ENCODE measurements around the gene PCDHB2. TPM values are rescaled to one million over a fixed set of nuclear protein-coding genes. Genes with fewer than 3 reads are reported as not detected.
"Not testable (repeated sequence)": the region's sequence is repeated elsewhere in the genome, so short reads cannot be mapped to it uniquely, and the experiment has no call there.

The PCDHB2 gene
- under 1 TPM in 1 of 6 donors, not detected in 5; 0.13 TPM for polyA plus RNA-seq (ENCODE audit: low read depth in 6 of 6)

DNA sequence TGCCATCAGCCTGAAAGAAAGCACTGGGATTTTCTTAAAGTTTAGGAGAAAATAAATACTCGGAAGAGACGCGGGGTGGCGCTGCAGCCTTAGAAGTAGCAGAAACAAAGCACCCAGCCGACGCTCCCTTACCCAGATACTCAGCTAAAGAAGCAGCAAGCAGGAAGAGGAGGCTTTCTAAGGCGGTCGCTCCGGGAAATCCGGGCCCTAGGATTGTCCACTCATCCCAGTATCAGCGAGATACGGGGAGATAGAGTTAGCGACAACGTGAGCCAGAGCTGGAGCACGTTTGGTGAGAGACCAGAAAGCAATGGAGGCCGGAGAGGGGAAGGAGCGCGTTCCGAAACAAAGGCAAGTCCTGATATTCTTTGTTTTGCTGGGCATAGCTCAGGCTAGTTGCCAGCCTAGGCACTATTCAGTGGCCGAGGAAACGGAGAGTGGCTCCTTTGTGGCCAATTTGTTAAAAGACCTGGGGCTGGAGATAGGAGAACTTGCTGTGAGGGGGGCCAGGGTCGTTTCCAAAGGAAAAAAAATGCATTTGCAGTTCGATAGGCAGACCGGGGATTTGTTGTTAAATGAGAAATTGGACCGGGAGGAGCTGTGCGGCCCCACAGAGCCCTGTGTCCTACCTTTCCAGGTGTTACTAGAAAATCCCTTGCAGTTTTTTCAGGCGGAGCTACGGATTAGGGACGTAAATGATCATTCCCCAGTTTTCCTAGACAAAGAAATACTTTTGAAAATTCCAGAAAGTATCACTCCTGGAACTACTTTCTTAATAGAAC is at the start of gene PCDHB2:
PCDHB2 (plus strand) TSS at position 135 of the 782 bp plus-strand sequence; CDS start at position 311, 176 bp downstream.
- Mint-ChIP-seq H3K9me3 (peaks cover 0 to 52% (median 22%) of the 10 kb centered on the region in 7 donors), H3K27me3 (peaks cover 30 to 48% (median 39%) of the 10 kb centered on the region in 3 donors), H3K4me3 (peak within 1 kb of the TSS in 2 of 8 donors; percentile 27 to 34), H3K4me1 (no peaks in the 10 kb centered on the region), H3K36me3 (peaks cover 8 to 19% of the 10 kb centered on the region in 2 donors), H3K27ac (peak within 1 kb of the TSS in 1 of 6 donors; percentile 9)
- DNase-seq (no peak), ATAC-seq (ENCODE audit: low read depth in 2 of 2) (no peak)

DNA sequence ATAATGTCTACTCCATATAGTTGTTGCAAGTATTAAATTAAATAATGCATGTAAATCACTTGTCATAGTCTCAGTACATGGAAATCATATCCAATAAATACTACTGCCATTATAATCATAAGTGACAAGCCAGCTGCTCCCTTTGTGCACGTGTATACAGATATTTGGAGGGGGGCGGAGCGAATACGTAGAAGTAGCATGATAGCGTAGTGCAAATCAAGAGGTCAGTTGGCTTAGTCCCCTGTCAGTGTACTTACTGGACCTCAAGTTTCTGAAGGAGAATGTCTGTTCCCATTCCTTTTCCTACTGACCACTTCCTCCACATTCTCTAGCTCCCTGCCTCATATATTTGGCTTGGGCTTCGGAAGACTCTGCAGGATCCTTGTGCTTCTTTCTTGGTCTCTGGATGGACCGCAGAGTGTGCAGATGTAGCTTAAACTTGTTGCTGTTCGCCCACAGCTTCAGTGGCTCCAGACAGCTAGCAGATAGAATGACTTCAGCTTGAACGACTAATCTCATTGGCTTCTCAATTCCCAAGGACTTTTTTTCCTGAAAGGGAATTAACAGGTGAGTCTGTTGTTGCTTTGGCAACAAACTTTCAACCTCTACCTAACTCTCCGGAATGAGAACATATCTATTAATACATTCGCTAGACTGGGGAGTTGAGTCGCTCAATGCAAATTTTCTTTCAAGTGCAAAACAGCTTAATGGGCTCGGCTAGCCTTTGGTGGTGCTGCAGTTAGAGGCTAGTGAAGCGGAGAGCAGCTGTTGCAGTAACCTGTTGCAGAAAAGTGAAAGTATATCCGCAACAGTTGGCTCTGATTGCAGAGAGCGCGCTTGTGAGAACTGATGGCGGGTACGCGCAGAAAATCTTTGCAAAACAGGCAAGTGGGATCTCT is 43.5 kb upstream of the PCDHB2 start, which contains the start of gene PCDHB1:
PCDHB1 (plus strand) TSS at position 753 of the 899 bp plus-strand sequence; CDS start at position 850, 97 bp downstream.
- H3K27ac Mint-ChIP-seq, result no peak within 1 kb of the TSS
- DNase-seq, result no peak
- H3K27me3 Mint-ChIP-seq, result peaks cover 33 to 46% (median 46%) of the 10 kb centered on the region in 3 donors
- H3K9me3 Mint-ChIP-seq, result peaks cover 3 to 35% (median 5%) of the 10 kb centered on the region in 7 donors
- H3K4me3 Mint-ChIP-seq, result peak within 1 kb of the TSS in 7 of 8 donors; percentile 18 to 83 (median 68)
- H3K4me1 Mint-ChIP-seq, result peaks cover 0 to 11% (median 8%) of the 10 kb centered on the region in 3 donors
- H3K36me3 Mint-ChIP-seq, result peaks cover 0 to 4% of the 10 kb centered on the region in 2 donors
- ATAC-seq (ENCODE audit: low read depth in 2 of 2), result no peak

DNA sequence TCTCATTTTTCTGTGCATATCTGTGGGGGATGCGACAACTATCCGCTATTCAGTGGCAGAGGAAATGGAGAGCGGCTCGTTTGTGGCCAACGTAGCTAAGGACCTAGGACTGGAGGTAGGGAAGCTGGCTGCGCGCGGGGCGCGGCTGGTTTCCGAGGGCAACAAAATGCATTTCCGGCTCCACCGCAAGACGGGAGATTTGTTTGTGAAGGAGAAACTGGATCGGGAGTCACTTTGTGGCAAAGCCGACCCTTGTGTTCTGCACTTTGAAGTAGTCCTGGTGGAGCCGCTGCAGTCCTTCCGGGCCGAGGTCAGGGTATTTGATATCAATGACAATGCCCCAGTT is 42.9 kb upstream of the PCDHB2 start:
- DNase-seq (no peak), ATAC-seq (ENCODE audit: low read depth in 2 of 2) (no peak)
- Mint-ChIP-seq H3K36me3 (peaks cover 0 to 4% of the 10 kb centered on the region in 2 donors), H3K27me3 (peaks cover 33 to 46% (median 45%) of the 10 kb centered on the region in 3 donors), H3K9me3 (peaks cover 3 to 35% (median 5%) of the 10 kb centered on the region in 7 donors), H3K27ac (no peak overlapping the region), H3K4me1 (peaks cover 0 to 11% (median 8%) of the 10 kb centered on the region in 3 donors), H3K4me3 (peak overlapping the region in 7 of 8 donors; percentile 18 to 83 (median 68))

DNA sequence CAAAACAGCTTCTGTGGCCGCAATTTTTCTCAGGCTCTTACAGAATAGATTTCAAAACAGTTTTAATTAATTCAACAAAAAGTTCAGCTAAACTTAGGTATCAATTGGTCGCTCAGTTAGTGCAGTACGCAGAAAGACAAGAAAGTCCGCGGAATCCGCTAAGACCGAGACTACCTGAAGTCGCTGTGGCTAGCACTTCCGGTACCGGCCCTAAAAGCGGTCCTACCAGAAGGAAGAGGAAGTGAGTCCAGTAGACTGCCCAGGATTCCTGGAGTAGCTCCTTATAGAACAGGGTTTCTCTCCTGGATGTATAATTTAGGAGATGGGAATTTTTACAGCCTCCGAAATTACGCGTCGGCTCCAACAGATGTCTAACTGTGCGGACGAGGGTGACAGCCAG is 16.6 kb upstream of the PCDHB2 start:
- no peak for DNase-seq
- Mint-ChIP-seq H3K4me3 (no peak overlapping the region), H3K4me1 (no peaks in the 10 kb centered on the region), H3K27ac (no peak overlapping the region), H3K27me3 (peaks cover 9 to 15% (median 12%) of the 10 kb centered on the region in 3 donors), H3K9me3 (peaks cover 0 to 31% (median 9%) of the 10 kb centered on the region in 7 donors), H3K36me3 (no peaks in the 10 kb centered on the region)
- ATAC-seq (ENCODE audit: low read depth in 2 of 2), result no peak

DNA sequence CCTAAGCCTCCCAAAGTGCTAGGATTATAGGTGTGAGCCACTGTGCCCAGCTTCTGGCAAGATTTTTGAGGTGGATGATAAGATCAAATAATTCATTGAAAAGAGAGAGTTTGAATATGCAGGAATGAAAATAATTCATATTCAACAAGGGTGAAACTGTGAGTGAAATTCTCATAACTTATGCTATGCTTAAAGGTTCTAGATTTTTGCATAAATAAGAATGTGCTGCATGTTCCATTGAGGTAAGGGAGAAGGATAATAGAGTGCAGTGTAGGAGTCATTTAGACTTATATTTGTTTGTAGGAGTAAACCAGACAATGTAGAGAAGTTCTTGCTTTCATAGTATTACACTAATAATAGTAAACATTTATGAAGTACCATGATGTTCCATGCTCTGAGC is 12.2 kb upstream of the PCDHB2 start:
- no peak for DNase-seq
- Mint-ChIP-seq H3K27ac (no peak overlapping the region), H3K36me3 (peaks cover 5 to 13% of the 10 kb centered on the region in 2 donors), H3K4me3 (no peak overlapping the region), H3K9me3 (peaks cover 6 to 40% (median 13%) of the 10 kb centered on the region in 7 donors), H3K4me1 (peaks cover 4 to 9% (median 7%) of the 10 kb centered on the region in 3 donors), H3K27me3 (peaks cover 20 to 36% (median 30%) of the 10 kb centered on the region in 3 donors)
- ATAC-seq (ENCODE audit: low read depth in 2 of 2), result no peak

DNA sequence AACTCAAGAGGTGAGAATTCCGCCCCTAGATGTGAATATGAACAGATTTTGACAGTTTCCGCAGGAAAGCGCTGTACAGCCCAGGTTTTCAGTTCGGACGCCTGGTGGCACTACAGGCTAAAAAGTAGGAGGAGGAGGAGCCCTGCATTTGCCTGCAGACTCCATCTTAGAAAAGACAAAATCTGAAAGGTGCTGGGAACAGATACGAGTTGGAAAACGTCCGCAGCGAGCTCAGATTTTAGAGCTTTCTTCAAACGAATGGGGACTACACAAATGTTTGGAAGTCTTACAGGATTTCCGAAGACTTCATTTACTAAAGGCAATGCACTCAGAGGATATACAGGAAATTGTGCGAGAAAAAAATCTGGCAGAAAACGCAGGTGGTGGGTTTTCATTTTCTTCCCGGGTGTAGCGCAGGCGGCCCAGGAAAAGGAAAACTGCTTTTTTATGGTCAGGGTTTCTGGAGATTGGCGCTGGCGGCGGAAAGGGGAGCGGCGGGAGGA is 9.9 kb upstream of the PCDHB2 start:
- Mint-ChIP-seq H3K36me3 (peaks cover 5 to 17% of the 10 kb centered on the region in 2 donors), H3K27ac (peak overlapping the region in 1 of 6 donors; percentile 22)
- peak; percentile 6 for DNase-seq

DNA sequence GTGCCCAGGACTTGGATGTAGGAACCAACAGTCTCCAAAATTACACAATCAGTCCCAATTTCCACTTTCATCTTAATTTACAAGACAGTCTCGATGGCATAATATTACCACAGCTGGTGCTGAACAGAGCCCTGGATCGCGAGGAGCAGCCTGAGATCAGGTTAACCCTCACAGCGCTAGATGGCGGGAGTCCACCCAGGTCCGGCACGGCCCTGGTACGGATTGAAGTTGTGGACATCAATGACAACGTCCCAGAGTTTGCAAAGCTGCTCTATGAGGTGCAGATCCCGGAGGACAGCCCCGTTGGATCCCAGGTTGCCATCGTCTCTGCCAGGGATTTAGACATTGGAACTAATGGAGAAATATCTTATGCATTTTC is 837 bp downstream of the PCDHB2 start:
- peaks cover 8 to 25% of the 10 kb centered on the region in 2 donors for H3K36me3 Mint-ChIP-seq
- ATAC-seq (ENCODE audit: low read depth in 2 of 2) (no peak), DNase-seq (no peak)
- peaks cover 33 to 52% (median 45%) of the 10 kb centered on the region in 3 donors for H3K27me3 Mint-ChIP-seq
- H3K4me3 Mint-ChIP-seq, result no peak overlapping the region
- peaks cover 0 to 2% (median 1%) of the 10 kb centered on the region in 3 donors for H3K4me1 Mint-ChIP-seq
- H3K27ac Mint-ChIP-seq, result no peak overlapping the region
- peaks cover under 1 to 57% (median 25%) of the 10 kb centered on the region in 7 donors for H3K9me3 Mint-ChIP-seq

More for the DNA sequence above, 9.9 kb upstream of the PCDHB2 start:
- H3K4me3 Mint-ChIP-seq, result peak overlapping the region; percentile 78 to 95 (median 86)
- H3K9me3 Mint-ChIP-seq, result peaks cover 7 to 40% (median 12%) of the 10 kb centered on the region in 7 donors
- peaks cover 35 to 38% (median 35%) of the 10 kb centered on the region in 3 donors for H3K27me3 Mint-ChIP-seq
- H3K4me1 Mint-ChIP-seq, result peaks cover 4 to 9% (median 7%) of the 10 kb centered on the region in 3 donors
- ATAC-seq (ENCODE audit: low read depth in 2 of 2), result peak; percentile 52 to 55

DNA sequence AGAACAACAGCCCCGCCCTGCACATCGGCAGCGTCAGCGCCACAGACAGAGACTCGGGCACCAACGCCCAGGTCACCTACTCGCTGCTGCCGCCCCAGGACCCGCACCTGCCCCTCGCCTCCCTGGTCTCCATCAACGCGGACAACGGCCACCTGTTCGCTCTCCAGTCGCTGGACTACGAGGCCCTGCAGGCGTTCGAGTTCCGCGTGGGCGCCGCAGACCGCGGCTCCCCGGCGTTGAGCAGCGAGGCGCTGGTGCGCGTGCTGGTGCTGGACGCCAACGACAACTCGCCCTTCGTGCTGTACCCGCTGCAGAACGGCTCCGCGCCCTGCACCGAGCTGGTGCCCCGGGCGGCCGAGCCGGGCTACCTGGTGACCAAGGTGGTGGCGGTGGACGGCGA is 1.8 kb downstream of the PCDHB2 start:
- peaks cover 12 to 30% of the 10 kb centered on the region in 2 donors for H3K36me3 Mint-ChIP-seq
- peak overlapping the region in 3 of 6 donors; percentile 42 to 85 (median 78) for H3K27ac Mint-ChIP-seq
- H3K27me3 Mint-ChIP-seq, result peaks cover 42 to 54% (median 53%) of the 10 kb centered on the region in 3 donors
- not testable (repeated sequence) for H3K4me3 Mint-ChIP-seq; ATAC-seq (ENCODE audit: low read depth in 2 of 2); H3K4me1 Mint-ChIP-seq; DNase-seq
- H3K9me3 Mint-ChIP-seq, result peaks cover 4 to 61% (median 28%) of the 10 kb centered on the region in 7 donors

DNA sequence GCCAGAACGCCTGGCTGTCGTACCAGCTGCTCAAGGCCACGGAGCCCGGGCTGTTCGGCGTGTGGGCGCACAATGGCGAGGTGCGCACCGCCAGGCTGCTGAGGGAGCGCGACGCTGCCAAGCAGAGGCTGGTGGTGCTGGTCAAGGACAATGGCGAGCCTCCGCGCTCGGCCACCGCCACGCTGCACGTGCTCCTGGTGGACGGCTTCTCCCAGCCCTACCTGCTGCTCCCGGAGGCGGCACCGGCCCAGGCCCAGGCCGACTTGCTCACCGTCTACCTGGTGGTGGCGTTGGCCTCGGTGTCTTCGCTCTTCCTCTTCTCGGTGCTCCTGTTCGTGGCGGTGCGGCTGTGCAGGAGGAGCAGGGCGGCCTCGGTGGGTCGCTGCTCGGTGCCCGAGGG is 2.2 kb downstream of the PCDHB2 start:
- peaks cover 46 to 58% (median 53%) of the 10 kb centered on the region in 3 donors for H3K27me3 Mint-ChIP-seq
- not testable (repeated sequence) for DNase-seq; H3K27ac Mint-ChIP-seq; H3K4me3 Mint-ChIP-seq; ATAC-seq (ENCODE audit: low read depth in 2 of 2); H3K4me1 Mint-ChIP-seq
- peaks cover 4 to 65% (median 31%) of the 10 kb centered on the region in 7 donors for H3K9me3 Mint-ChIP-seq
- H3K36me3 Mint-ChIP-seq, result peaks cover 16 to 30% of the 10 kb centered on the region in 2 donors

DNA sequence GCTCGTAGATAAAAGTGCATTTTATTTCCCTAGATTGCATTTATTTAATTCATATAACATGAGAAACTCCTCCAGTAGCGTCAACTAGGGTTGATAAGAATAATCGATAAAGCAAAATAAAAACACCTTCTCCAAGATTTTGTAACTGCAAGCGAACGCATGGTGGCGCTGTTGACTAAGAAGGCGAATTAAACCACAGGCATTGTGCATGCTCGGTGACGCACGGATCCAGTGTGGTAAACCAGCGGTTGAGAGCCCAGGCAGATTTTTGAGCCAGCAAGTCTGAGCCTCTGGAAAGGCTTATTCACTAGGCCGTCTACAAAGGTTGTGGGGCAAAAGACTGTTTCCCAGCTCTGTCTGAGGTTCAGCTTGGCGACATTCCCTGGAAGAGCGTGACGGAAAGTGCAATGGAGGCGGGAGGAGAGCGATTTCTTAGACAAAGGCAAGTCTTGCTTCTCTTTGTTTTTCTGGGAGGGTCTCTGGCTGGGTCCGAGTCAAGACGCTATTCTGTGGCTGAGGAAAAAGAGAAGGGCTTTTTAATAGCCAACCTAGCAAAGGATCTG is 5.9 kb downstream of the PCDHB2 start, which contains the start of gene PCDHB3:
PCDHB3 (plus strand) TSS at position 231 of the 563 bp plus-strand sequence; CDS start at position 408, 177 bp downstream.
- Mint-ChIP-seq H3K4me3 (peak within 1 kb of the TSS in 1 of 8 donors; percentile 49), H3K27me3 (peaks cover 26 to 48% (median 29%) of the 10 kb centered on the region in 3 donors), H3K36me3 (peaks cover 11 to 15% of the 10 kb centered on the region in 2 donors), H3K9me3 (peaks cover 4 to 53% (median 25%) of the 10 kb centered on the region in 7 donors), H3K4me1 (peaks cover 0 to 5% (median 4%) of the 10 kb centered on the region in 3 donors), H3K27ac (no peak within 1 kb of the TSS)
- DNase-seq (no peak), ATAC-seq (ENCODE audit: low read depth in 2 of 2) (no peak)

DNA sequence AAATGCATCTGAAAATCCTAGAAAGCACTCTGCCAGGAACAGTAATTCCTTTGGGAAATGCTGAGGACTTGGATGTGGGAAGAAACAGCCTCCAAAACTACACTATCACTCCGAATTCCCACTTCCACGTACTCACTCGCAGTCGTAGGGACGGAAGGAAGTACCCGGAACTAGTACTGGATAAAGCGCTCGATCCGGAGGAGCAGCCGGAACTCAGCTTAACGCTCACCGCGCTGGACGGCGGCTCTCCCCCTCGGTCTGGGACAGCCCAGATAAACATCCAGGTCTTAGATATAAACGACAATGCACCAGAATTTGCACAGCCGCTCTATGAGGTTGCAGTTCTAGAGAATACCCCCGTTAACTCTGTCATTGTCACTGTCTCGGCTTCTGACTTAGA is 6.6 kb downstream of the PCDHB2 start:
- Mint-ChIP-seq H3K9me3 (peaks cover 4 to 49% (median 20%) of the 10 kb centered on the region in 7 donors), H3K27ac (no peak overlapping the region), H3K4me3 (no peak overlapping the region), H3K4me1 (peaks cover 0 to 5% (median 4%) of the 10 kb centered on the region in 3 donors), H3K36me3 (peaks cover 11 to 15% of the 10 kb centered on the region in 2 donors), H3K27me3 (peaks cover 26 to 41% (median 28%) of the 10 kb centered on the region in 3 donors)
- DNase-seq (no peak), ATAC-seq (ENCODE audit: low read depth in 2 of 2) (no peak)

DNA sequence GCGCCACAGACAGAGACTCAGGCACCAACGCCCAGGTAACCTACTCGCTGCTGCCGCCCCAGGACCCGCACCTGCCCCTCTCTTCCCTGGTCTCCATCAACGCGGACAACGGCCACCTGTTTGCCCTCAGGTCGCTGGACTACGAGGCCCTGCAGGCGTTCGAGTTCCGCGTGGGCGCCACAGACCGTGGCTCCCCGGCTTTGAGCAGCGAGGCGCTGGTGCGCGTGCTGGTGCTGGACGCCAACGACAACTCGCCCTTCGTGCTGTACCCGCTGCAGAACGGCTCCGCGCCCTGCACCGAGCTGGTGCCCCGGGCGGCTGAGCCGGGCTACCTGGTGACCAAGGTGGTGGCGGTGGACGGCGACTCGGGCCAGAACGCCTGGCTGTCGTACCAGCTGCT is 7.7 kb downstream of the PCDHB2 start:
- ATAC-seq (ENCODE audit: low read depth in 2 of 2); H3K27ac Mint-ChIP-seq; DNase-seq; H3K4me1 Mint-ChIP-seq: not testable (repeated sequence)
- peaks cover 4 to 47% (median 20%) of the 10 kb centered on the region in 7 donors for H3K9me3 Mint-ChIP-seq
- peaks cover 26 to 41% (median 28%) of the 10 kb centered on the region in 3 donors for H3K27me3 Mint-ChIP-seq
- H3K4me3 Mint-ChIP-seq, result peak overlapping the region in 1 of 8 donors; percentile 76
- peaks cover 11 to 15% of the 10 kb centered on the region in 2 donors for H3K36me3 Mint-ChIP-seq

Measured in naive B cell (primary cell).